MM.1S (cell line): ENCODE measurements around the gene NAB2.

Experiments
- DNase-seq: peaks from one replicate; pipeline ENCODE4 v3.0.0-alpha.2; 2015
- H2AFZ ChIP-seq: fragments of 300-600 bp; sonication (generic); 2 replicates; pipeline ENCODE4 v1.6.0; 2016; ENCODE audit warnings: antibody characterized with exemption, low read length
- H3F3A ChIP-seq: fragments of 300-600 bp; sonication (generic); 2 replicates; pipeline ENCODE4 v1.6.1; 2016; ENCODE audit warnings: mild to moderate bottlenecking, antibody characterized with exemption, low read length, moderate library complexity, mixed read lengths; ENCODE audit not compliant: insufficient read depth
- H3K27ac ChIP-seq: fragments of 300-600 bp; sonication (generic); 2 replicates; pipeline ENCODE4 v1.5.1; 2016; ENCODE audit warnings: mild to moderate bottlenecking, low read length
- H3K27me3 ChIP-seq: fragments of 300-600 bp; sonication (generic); replicated peaks from 2 replicates; pipeline ENCODE4 v1.6.0; 2016; ENCODE audit warnings: low read length; ENCODE audit not compliant: insufficient read depth
- H3K36me3 ChIP-seq: fragments of 300-600 bp; sonication (generic); replicated peaks from 2 replicates; pipeline ENCODE4 v1.6.1; 2016; ENCODE audit warnings: mild to moderate bottlenecking, low read length, mixed read lengths; ENCODE audit not compliant: insufficient read depth
- H3K4me1 ChIP-seq: fragments of 300-600 bp; sonication (generic); 2 replicates; pipeline ENCODE4 v1.6.1; 2016; ENCODE audit warnings: low read length, mixed read lengths
- H3K4me2 ChIP-seq: fragments of 300-600 bp; sonication (generic); 2 replicates; pipeline ENCODE4 v1.6.0; 2016; ENCODE audit warnings: low read depth, low read length
- H3K4me3 ChIP-seq: fragments of 300-600 bp; sonication (generic); 2 replicates; pipeline ENCODE4 v1.5.1; 2016; ENCODE audit warnings: low read length, mixed read lengths
- H3K79me2 ChIP-seq: fragments of 300-600 bp; sonication (generic); 2 replicates; pipeline ENCODE4 v1.6.1; 2016; ENCODE audit warnings: mixed run types, low read length, mixed read lengths
- H3K9ac ChIP-seq: fragments of 300-600 bp; sonication (generic); 2 replicates; pipeline ENCODE4 v1.6.1; 2016; ENCODE audit warnings: low read length, mixed read lengths
- H3K9me2 ChIP-seq: fragments of 300-600 bp; sonication (generic); replicated peaks from 2 replicates; pipeline ENCODE4 v1.6.1; 2016; ENCODE audit warnings: mild to moderate bottlenecking, low read length, mixed read lengths; ENCODE audit not compliant: insufficient read depth
- H3K9me3 ChIP-seq: fragments of 300-600 bp; sonication (generic); replicated peaks from 2 replicates; pipeline ENCODE4 v1.6.1; 2016; ENCODE audit warnings: mild to moderate bottlenecking, low read length, mixed read lengths; ENCODE audit not compliant: insufficient read depth
- H4K20me1 ChIP-seq: fragments of 300-600 bp; sonication (generic); 2 replicates; pipeline ENCODE4 v1.6.1; 2016; ENCODE audit warnings: mild to moderate bottlenecking, low read length, moderate library complexity, mixed read lengths; ENCODE audit not compliant: insufficient read depth
- EZH2 ChIP-seq: fragments of 300-600 bp; sonication (generic); optimal IDR thresholded peaks from 2 replicates; pipeline ENCODE3; 2017; ENCODE audit warnings: low read depth, mild to moderate bottlenecking, antibody characterized with exemption, low read length, mixed read lengths
- EZH2phosphoT487 ChIP-seq: fragments of 300-600 bp; sonication (generic); IDR thresholded peaks from 2 replicates; pipeline ENCODE4 v1.6.1; 2018; ENCODE audit warnings: antibody characterized with exemption, low read length
- TF ChIP-seq, protein P1 (sequence below): fragments of 300-600 bp; sonication (generic); IDR thresholded peaks from 2 replicates; pipeline ENCODE4 v1.5.1; 2016; ENCODE audit warnings: antibody characterized with exemption, low read length, mixed read lengths

The NAB2 gene

DNA sequence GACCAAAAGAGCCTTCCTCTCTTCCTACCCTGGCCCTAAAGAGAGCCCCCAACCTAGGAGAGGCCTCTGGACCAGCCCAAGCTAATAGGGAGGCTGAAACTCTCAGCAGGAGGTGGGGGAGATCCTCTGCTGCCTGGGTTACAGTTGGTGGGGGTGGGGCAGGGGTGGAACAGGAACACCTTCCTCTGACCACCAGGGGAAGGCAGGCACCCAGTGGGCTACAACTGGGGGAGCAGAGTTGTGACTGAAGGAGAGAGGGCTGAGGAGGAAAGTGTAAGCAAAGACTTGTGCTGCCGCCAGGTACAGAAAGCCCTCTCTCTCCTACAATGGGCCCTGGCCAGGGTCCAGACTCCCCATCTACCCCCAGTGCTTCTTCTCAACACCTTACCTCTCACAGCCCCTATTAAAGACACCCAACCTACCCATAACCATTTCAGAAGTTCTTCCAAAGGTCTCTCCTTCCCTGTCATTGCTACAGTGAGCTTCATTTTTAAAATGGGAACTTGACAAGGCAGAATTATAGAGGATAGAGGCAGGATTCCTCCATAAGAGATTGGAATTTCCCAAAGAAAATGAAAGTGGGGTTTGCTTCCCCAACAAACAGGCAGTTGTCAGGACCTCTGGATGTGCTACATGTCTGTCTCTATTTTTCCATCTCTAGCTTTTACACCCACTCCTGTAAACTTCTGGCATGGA lies 40.3 kb upstream of the NAB2 start:
- TF ChIP-seq EZH2: no peak
- TF ChIP-seq EZH2phosphoT487: no peak
- TF ChIP-seq, protein P1, sequence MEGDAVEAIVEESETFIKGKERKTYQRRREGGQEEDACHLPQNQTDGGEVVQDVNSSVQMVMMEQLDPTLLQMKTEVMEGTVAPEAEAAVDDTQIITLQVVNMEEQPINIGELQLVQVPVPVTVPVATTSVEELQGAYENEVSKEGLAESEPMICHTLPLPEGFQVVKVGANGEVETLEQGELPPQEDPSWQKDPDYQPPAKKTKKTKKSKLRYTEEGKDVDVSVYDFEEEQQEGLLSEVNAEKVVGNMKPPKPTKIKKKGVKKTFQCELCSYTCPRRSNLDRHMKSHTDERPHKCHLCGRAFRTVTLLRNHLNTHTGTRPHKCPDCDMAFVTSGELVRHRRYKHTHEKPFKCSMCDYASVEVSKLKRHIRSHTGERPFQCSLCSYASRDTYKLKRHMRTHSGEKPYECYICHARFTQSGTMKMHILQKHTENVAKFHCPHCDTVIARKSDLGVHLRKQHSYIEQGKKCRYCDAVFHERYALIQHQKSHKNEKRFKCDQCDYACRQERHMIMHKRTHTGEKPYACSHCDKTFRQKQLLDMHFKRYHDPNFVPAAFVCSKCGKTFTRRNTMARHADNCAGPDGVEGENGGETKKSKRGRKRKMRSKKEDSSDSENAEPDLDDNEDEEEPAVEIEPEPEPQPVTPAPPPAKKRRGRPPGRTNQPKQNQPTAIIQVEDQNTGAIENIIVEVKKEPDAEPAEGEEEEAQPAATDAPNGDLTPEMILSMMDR: no peak
- Histone ChIP-seq H3K9ac (no peak overlapping the region), H3K4me1 (no peaks in the 10 kb centered on the region)

DNA sequence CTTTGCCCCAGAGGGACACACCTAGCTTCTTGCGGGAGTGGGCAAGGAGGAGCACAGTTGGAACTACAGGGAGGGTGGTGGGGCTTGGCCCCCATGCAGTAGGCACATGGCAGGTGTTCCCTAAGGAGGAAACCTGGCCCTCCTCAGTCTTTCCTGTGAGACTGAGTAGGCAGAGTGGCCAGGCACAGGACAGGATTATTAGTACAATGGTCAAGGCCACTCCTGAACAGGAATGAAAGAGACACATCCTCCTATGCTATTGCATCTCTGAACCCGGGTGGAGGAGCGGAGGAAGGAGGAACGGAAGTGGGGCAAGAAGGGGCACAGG lies 39.8 kb upstream of the NAB2 start:
- TF ChIP-seq EZH2phosphoT487 (no peak), EZH2 (no peak)
- TF ChIP-seq, protein P1: no peak
- Histone ChIP-seq H3K4me2 (no peak overlapping the region), H2AFZ (no peak overlapping the region)

More for the DNA sequence above, 40.3 kb upstream of the NAB2 start:
- no peak overlapping the region for H3K27ac ChIP-seq
- H2AFZ ChIP-seq: no peak overlapping the region
- no peak overlapping the region for H3K4me3 ChIP-seq
- H3K9me3 ChIP-seq: no peaks in the 10 kb centered on the region
- DNase-seq: no peak
- no peaks in the 10 kb centered on the region for H3F3A ChIP-seq
- H3K79me2 ChIP-seq: no peaks in the 10 kb centered on the region
- no peaks in the 10 kb centered on the region for H3K36me3 ChIP-seq
- H3K9me2 ChIP-seq: no peaks in the 10 kb centered on the region
- H3K27me3 ChIP-seq: no peaks in the 10 kb centered on the region
- H4K20me1 ChIP-seq: no peaks in the 10 kb centered on the region
- no peak overlapping the region for H3K4me2 ChIP-seq

DNA sequence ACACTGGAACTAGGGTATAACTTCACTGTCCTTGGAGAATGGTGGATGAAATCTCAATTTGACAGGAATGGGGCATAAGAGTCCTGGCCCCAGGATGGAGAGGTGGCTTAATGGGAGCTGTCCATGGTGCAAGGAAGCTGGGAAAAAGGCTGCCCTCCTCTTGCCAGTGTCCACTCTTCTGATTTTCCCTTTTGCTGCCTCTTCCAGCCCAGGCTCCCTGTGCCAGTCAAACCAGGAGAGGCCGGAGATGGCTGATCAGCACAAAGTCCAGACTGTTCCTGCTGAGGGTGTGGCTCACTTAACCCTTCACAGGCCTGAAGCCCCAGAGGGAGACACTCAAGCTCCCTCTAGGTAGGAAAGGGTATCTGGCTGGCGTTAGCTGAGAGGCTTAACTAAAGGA lies 39.0 kb upstream of the NAB2 start, which contains the start of gene MYO1A:
Gene MYO1A (minus strand): TSS at position 240 of the 400 bp plus-strand sequence. CDS start 1,806 bp downstream, outside the sequence.
- Histone ChIP-seq H3K79me2 (no peaks in the 10 kb centered on the region), H3K4me3 (no peak within 1 kb of the TSS), H4K20me1 (no peaks in the 10 kb centered on the region), H3K9ac (no peak within 1 kb of the TSS), H3K36me3 (no peaks in the 10 kb centered on the region), H3K9me3 (no peaks in the 10 kb centered on the region), H3K9me2 (no peaks in the 10 kb centered on the region), H3K4me2 (no peak within 1 kb of the TSS), H3K27me3 (no peaks in the 10 kb centered on the region), H3K4me1 (no peaks in the 10 kb centered on the region), H3K27ac (no peak within 1 kb of the TSS), H2AFZ (no peak within 1 kb of the TSS), H3F3A (no peaks in the 10 kb centered on the region)
- no peak for DNase-seq
- TF ChIP-seq EZH2 (no peak), EZH2phosphoT487 (no peak)
- TF ChIP-seq, protein P1: no peak

More for the DNA sequence above, 39.8 kb upstream of the NAB2 start:
- Histone ChIP-seq H3K27ac (no peak overlapping the region), H3K4me1 (no peaks in the 10 kb centered on the region), H3K9me2 (no peaks in the 10 kb centered on the region), H3K9me3 (no peaks in the 10 kb centered on the region), H3K27me3 (no peaks in the 10 kb centered on the region), H4K20me1 (no peaks in the 10 kb centered on the region), H3K36me3 (no peaks in the 10 kb centered on the region), H3K79me2 (no peaks in the 10 kb centered on the region), H3K4me3 (no peak overlapping the region), H3F3A (no peaks in the 10 kb centered on the region), H3K9ac (no peak overlapping the region)
- DNase-seq: no peak
